H9 (cell line): Measurements from ENCODE around the gene OS9. TPM values are rescaled to one million over a fixed set of nuclear protein-coding genes. Genes with fewer than 3 reads are reported as not detected.

Experiments used
- DNase-seq: peaks from one replicate; pipeline ENCODE4 v3.0.0-alpha.2; 2017
- H2AFZ ChIP-seq: one replicate; pipeline ENCODE4 v1.6.1; 2013; ENCODE audit warnings: mild to moderate bottlenecking, low read length, control low read depth, moderate library complexity
- H2AK5ac ChIP-seq: 2 replicates; pipeline ENCODE4 v1.6.1; 2013; ENCODE audit warnings: low read length, control low read depth, mixed read lengths; ENCODE audit not compliant: insufficient read length
- H2BK120ac ChIP-seq: one replicate; pipeline ENCODE4 v1.6.1; 2013; ENCODE audit warnings: low read depth, mild to moderate bottlenecking, low read length, control low read depth, inconsistent platforms; ENCODE audit not compliant: poor library complexity, severe bottlenecking
- H2BK12ac ChIP-seq: 2 replicates; pipeline ENCODE4 v1.6.1; 2013; ENCODE audit warnings: low read length, control low read depth, mixed read lengths, low read depth; ENCODE audit not compliant: insufficient read length
- H2BK15ac ChIP-seq: 2 replicates; pipeline ENCODE4 v1.6.1; 2013; ENCODE audit warnings: low read depth, low read length, control low read depth
- H2BK20ac ChIP-seq: one replicate; pipeline ENCODE4 v1.6.1; 2013; ENCODE audit warnings: low read depth, mild to moderate bottlenecking, low read length, control low read depth, inconsistent platforms; ENCODE audit not compliant: poor library complexity, severe bottlenecking
- H2BK5ac ChIP-seq: 2 replicates; pipeline ENCODE4 v1.6.1; 2013; ENCODE audit warnings: low read length, control low read depth, mixed read lengths; ENCODE audit not compliant: insufficient read length
- H3K14ac ChIP-seq: 2 replicates; pipeline ENCODE4 v1.6.1; 2013; ENCODE audit warnings: low read length, control low read depth; ENCODE audit not compliant: insufficient read depth
- H3K18ac ChIP-seq: 2 replicates; pipeline ENCODE4 v1.6.1; 2013; ENCODE audit warnings: low read depth, mild to moderate bottlenecking, mixed read lengths, low read length, control low read depth; ENCODE audit not compliant: insufficient read length
- H3K23ac ChIP-seq: 2 replicates; pipeline ENCODE4 v1.6.1; 2013; ENCODE audit warnings: low read length, control low read depth, mixed read lengths, low read depth; ENCODE audit not compliant: insufficient read length
- H3K23me2 ChIP-seq: 2 replicates; pipeline ENCODE4 v1.6.1; 2013; ENCODE audit warnings: low read depth, mild to moderate bottlenecking, mixed read lengths, low read length, control low read depth; ENCODE audit not compliant: insufficient read length, poor library complexity, severe bottlenecking
- H3K27ac ChIP-seq: 2 replicates; pipeline ENCODE4 v1.5.1; 2013; ENCODE audit warnings: low read length, control low read depth, mixed read lengths, low read depth; ENCODE audit not compliant: insufficient read length
- H3K27me3 ChIP-seq: 2 replicates; pipeline ENCODE4 v1.6.1; 2013; ENCODE audit warnings: low read length, control low read depth, inconsistent platforms; ENCODE audit not compliant: insufficient read depth
- H3K4ac ChIP-seq: 2 replicates; pipeline ENCODE4 v1.6.1; 2013; ENCODE audit warnings: low read depth, mild to moderate bottlenecking, control low read depth, inconsistent platforms, low read length, moderate library complexity
- H3K4me1 ChIP-seq: 2 replicates; pipeline ENCODE4 v1.6.1; 2013; ENCODE audit warnings: low read length, control low read depth, inconsistent platforms; ENCODE audit not compliant: insufficient read depth
- H3K4me2 ChIP-seq: 2 replicates; pipeline ENCODE4 v1.6.1; 2013; ENCODE audit warnings: low read length, control low read depth, mixed read lengths; ENCODE audit not compliant: insufficient read length, insufficient read depth
- H3K56ac ChIP-seq: 2 replicates; pipeline ENCODE4 v1.6.1; 2013; ENCODE audit warnings: low read depth, mild to moderate bottlenecking, mixed read lengths, low read length, control low read depth; ENCODE audit not compliant: insufficient read length
- H3K79me1 ChIP-seq: 2 replicates; pipeline ENCODE4 v1.6.1; 2013; ENCODE audit warnings: low read depth, mild to moderate bottlenecking, moderate library complexity, low read length, control low read depth, inconsistent platforms; ENCODE audit not compliant: insufficient read depth, poor library complexity, severe bottlenecking
- H3K79me2 ChIP-seq: 2 replicates; pipeline ENCODE4 v1.6.1; 2013; ENCODE audit warnings: low read length, control low read depth, inconsistent platforms; ENCODE audit not compliant: insufficient read depth
- H3K9ac ChIP-seq: 2 replicates; pipeline ENCODE4 v1.6.1; 2013; ENCODE audit warnings: low read length, control low read depth, mixed read lengths; ENCODE audit not compliant: insufficient read length; ENCODE audit errors: extremely low read depth
- H3K9me3 ChIP-seq: one replicate; pipeline ENCODE4 v1.6.1; 2013; ENCODE audit warnings: low read depth, low read length, inconsistent platforms; ENCODE audit not compliant: control insufficient read depth
- H3T11ph ChIP-seq: one replicate; pipeline ENCODE4 v1.6.1; 2013; ENCODE audit warnings: mild to moderate bottlenecking, low read length, control low read depth, inconsistent platforms
- H4K20me1 ChIP-seq: one replicate; pipeline ENCODE4 v1.6.1; 2013; ENCODE audit not compliant: control insufficient read depth, insufficient read length, insufficient read depth
- H4K5ac ChIP-seq: 2 replicates; pipeline ENCODE4 v1.6.1; 2013; ENCODE audit warnings: low read depth, mild to moderate bottlenecking, mixed read lengths, low read length, control low read depth; ENCODE audit not compliant: insufficient read length
- H4K8ac ChIP-seq: replicated peaks from 2 replicates; pipeline ENCODE4 v1.6.1; 2013; ENCODE audit warnings: low read length, control low read depth, mixed read lengths, low read depth; ENCODE audit not compliant: insufficient read length
- H4K91ac ChIP-seq: 2 replicates; pipeline ENCODE4 v1.6.1; 2013; ENCODE audit warnings: low read depth, mild to moderate bottlenecking, moderate library complexity, mixed read lengths, low read length, control low read depth; ENCODE audit not compliant: insufficient read length
- H3K27ac Mint-ChIP-seq, 3 experiments: 2 replicates in 2 of 3; 3 replicates in 1 of 3; pipeline ENCODE4 v1.8.0; 2020 to 2021; ENCODE audit warnings: mixed read lengths in 3 of 3, mild to moderate bottlenecking in 1 of 3, moderate library complexity in 1 of 3
- H3K27me3 Mint-ChIP-seq: 2 replicates; pipeline ENCODE4 v1.8.0; 2021; ENCODE audit warnings: low read depth, mild to moderate bottlenecking, moderate library complexity, mixed read lengths
- H3K36me3 Mint-ChIP-seq, 3 experiments: 2 replicates in 2 of 3; 3 replicates in 1 of 3; pipeline ENCODE4 v1.8.0; 2020 to 2021; ENCODE audit warnings: low read depth in 3 of 3, mixed read lengths in 3 of 3; ENCODE audit not compliant: insufficient read depth in 1 of 3
- H3K4me1 Mint-ChIP-seq, 2 experiments: 2 replicates each; pipeline ENCODE4 v1.8.0; 2020; ENCODE audit warnings: mixed read lengths in 2 of 2
- H3K4me3 Mint-ChIP-seq, 2 experiments: 2 replicates in 1 of 2; 3 replicates in 1 of 2; pipeline ENCODE4 v1.8.0; 2020 to 2021; ENCODE audit warnings: mild to moderate bottlenecking in 2 of 2, mixed read lengths in 2 of 2, moderate library complexity in 1 of 2
- H3K9me3 Mint-ChIP-seq, 2 experiments: 2 replicates in 1 of 2; 3 replicates in 1 of 2; pipeline ENCODE4 v1.8.0; 2020; ENCODE audit warnings: mild to moderate bottlenecking in 2 of 2, mixed read lengths in 2 of 2, moderate library complexity in 1 of 2
- WGBS: extraction: QIAGEN DNeasy Blood & Tissue Kit; methylation state at CpG from one replicate; pipeline ENCODE4 v1.1.7; 2013; ENCODE audit warnings: missing lambda C conversion rate, low lambda C conversion rate, mixed read lengths; ENCODE audit not compliant: insufficient read length; ENCODE audit errors: extremely low coverage; 5-methylcytosine and 5-hydroxymethylcytosine counted together
- total RNA-seq: library from RNA; stranded (reverse); gene quantifications from 2 replicates; pipeline ENCODE4 v1.2.1, GENCODE V29; 2021
- TF ChIP-seq, protein P1 (sequence below): fragments of 200-600 bp; sonication (generic); conservative IDR thresholded peaks from 3 replicates; pipeline ENCODE4 v1.8.0; 2021; ENCODE audit warnings: antibody characterized with exemption, mild to moderate bottlenecking

OS9 gene
- total RNA-seq, 1 experiment from 2014 or later: 112 TPM

DNA sequence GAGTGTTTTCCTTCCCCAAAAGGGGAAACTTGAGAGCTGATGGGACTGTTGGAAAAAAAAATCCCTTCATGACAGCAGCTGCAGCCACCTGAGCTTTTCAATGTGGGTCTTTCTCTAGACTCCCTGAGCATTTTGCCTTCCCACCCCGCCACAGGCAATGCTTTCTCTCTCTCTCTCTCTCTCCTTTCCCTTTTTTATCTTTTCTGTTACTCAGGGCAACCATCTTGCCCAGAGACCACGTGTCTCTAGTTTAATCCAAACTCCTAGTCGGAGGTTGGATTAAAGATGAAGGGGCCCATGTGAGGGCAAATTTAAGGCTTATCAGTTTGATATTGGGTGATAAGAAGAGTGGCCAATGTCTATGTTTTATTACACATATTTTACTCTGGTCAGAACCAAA is 35.0 kb upstream of the OS9 start:
- no peak overlapping the region for H4K5ac ChIP-seq
- H3K4me3 Mint-ChIP-seq: no peak overlapping the region
- H3K79me1 ChIP-seq: no peaks in the 10 kb centered on the region
- no peaks in the 10 kb centered on the region for H3K4me1 Mint-ChIP-seq
- H3K9me3 Mint-ChIP-seq: peaks cover 73 to 79% of the 10 kb centered on the region in 2 experiments
- H2BK12ac ChIP-seq: no peak overlapping the region
- no peak overlapping the region for H2BK5ac ChIP-seq
- no peaks in the 10 kb centered on the region for H3K23me2 ChIP-seq
- no peak overlapping the region for H3K4ac ChIP-seq
- H3K9ac ChIP-seq: no peak overlapping the region
- H3K4me1 ChIP-seq: no peaks in the 10 kb centered on the region
- peaks cover 23% of the 10 kb centered on the region for H3K27me3 Mint-ChIP-seq
- no peak for DNase-seq
- H3K27ac Mint-ChIP-seq: no peak overlapping the region
- H4K20me1 ChIP-seq: no peaks in the 10 kb centered on the region
- H2AK5ac ChIP-seq: no peak overlapping the region
- no peaks in the 10 kb centered on the region for H3K27me3 ChIP-seq
- no peaks in the 10 kb centered on the region for H3K9me3 ChIP-seq
- no peak overlapping the region for H2AFZ ChIP-seq
- H3T11ph ChIP-seq: no peak overlapping the region
- no peak overlapping the region for H3K27ac ChIP-seq
- H4K91ac ChIP-seq: no peak overlapping the region
- no peak overlapping the region for H4K8ac ChIP-seq
- H3K14ac ChIP-seq: no peak overlapping the region
- H3K4me2 ChIP-seq: no peak overlapping the region
- no CpG with 5 or more reads among the region's 3 CpGs for WGBS
- H3K79me2 ChIP-seq: no peaks in the 10 kb centered on the region
- no peak overlapping the region for H2BK15ac ChIP-seq
- peaks cover 0 to 12% (median 7%) of the 10 kb centered on the region in 3 experiments; a peak in 3 of 7 replicates for H3K36me3 Mint-ChIP-seq
- no peak overlapping the region for H3K23ac ChIP-seq
- no peak overlapping the region for H3K18ac ChIP-seq
- no peak overlapping the region for H2BK120ac ChIP-seq
- no peak overlapping the region for H2BK20ac ChIP-seq
- no peak overlapping the region for H3K56ac ChIP-seq
- TF ChIP-seq, protein P1, sequence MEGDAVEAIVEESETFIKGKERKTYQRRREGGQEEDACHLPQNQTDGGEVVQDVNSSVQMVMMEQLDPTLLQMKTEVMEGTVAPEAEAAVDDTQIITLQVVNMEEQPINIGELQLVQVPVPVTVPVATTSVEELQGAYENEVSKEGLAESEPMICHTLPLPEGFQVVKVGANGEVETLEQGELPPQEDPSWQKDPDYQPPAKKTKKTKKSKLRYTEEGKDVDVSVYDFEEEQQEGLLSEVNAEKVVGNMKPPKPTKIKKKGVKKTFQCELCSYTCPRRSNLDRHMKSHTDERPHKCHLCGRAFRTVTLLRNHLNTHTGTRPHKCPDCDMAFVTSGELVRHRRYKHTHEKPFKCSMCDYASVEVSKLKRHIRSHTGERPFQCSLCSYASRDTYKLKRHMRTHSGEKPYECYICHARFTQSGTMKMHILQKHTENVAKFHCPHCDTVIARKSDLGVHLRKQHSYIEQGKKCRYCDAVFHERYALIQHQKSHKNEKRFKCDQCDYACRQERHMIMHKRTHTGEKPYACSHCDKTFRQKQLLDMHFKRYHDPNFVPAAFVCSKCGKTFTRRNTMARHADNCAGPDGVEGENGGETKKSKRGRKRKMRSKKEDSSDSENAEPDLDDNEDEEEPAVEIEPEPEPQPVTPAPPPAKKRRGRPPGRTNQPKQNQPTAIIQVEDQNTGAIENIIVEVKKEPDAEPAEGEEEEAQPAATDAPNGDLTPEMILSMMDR: no peak
